Heart right ventricle (tissue), 16 donors: ENCODE data around the gene PLCB3. TPM values are rescaled to one million over a fixed set of nuclear protein-coding genes. Genes with fewer than 3 reads are reported as not detected.
"Not testable (repeated sequence)": the region's sequence is repeated elsewhere in the genome, so short reads cannot be mapped to it uniquely, and the experiment has no call there.

ENCODE experiments used
- ATAC-seq, 8 donors: fragments of 200-7000 bp; cut with Tn5 transposase; one replicate each; pipeline ENCODE4 v1.9.1; 2020; ENCODE audit warnings: mild to moderate bottlenecking in 8 of 8, moderate library complexity in 8 of 8, moderate number of reproducible peaks in 1 of 8
- DNase-seq, 2 donors: peaks; one replicate each; pipeline ENCODE4 v3.0.0-alpha.2; 2020
- H3K27ac ChIP-seq, 10 donors: fragments of 200-600 bp; sonication (generic) in 2 of 10; one replicate each; pipeline versions ENCODE4 v1.5.0 to v1.8.0; 2020 to 2022; ENCODE audit warnings: mild to moderate bottlenecking in 3 of 10
- H3K27me3 ChIP-seq, 7 donors: fragments of 200-600 bp; one replicate each; pipeline ENCODE4 v1.8.0; 2021 to 2022; ENCODE audit warnings: mild to moderate bottlenecking in 2 of 7
- H3K36me3 ChIP-seq, 9 donors: fragments of 200-600 bp; sonication (generic) in 1 of 9; one replicate each; pipeline versions ENCODE4 v1.5.0 to v1.8.0; 2020 to 2022; ENCODE audit warnings: mild to moderate bottlenecking in 2 of 9
- H3K4me1 ChIP-seq, 9 donors: fragments of 200-600 bp; sonication (generic) in 1 of 9; one replicate each; pipeline versions ENCODE4 v1.5.0 to v1.8.0; 2020 to 2022; ENCODE audit warnings: mild to moderate bottlenecking in 4 of 9
- H3K4me3 ChIP-seq, 10 donors: fragments of 200-600 bp; sonication (generic) in 2 of 10; one replicate each; pipeline versions ENCODE4 v1.5.0 to v1.8.0; 2020 to 2022; ENCODE audit warnings: mild to moderate bottlenecking in 7 of 10, moderate library complexity in 2 of 10
- H3K9me3 ChIP-seq, 11 donors: fragments of 200-600 bp in 10 of 11; sonication (generic) in 2 of 11; one replicate each; pipeline versions ENCODE4 v1.5.0 to v1.8.0; 2013 to 2022; ENCODE audit warnings: mild to moderate bottlenecking in 2 of 11, control low read depth in 1 of 11, moderate library complexity in 1 of 11
- WGBS, 2 donors: extraction: QIAGEN DNeasy Blood & Tissue Kit; methylation state at CpG; one replicate each; pipeline ENCODE4 v1.1.7; 2013; ENCODE audit warnings: inconsistent platforms in 1 of 2; 5-methylcytosine and 5-hydroxymethylcytosine counted together
- intact Hi-C, 10 donors: fragments of 100-400 bp; cut with DNase I; formaldehyde crosslinking; loops; one replicate each; pipeline versions ENCODE4 v1.11.1 to v1.14.2; 2022
- polyA plus RNA-seq, 2 donors: library from polyadenylated mRNA; stranded (reverse); fragments of 200-250 nt; gene quantifications; one replicate each; pipeline ENCODE4 v1.2.3, GENCODE V29; 2013
- total RNA-seq, 10 donors: library from RNA; stranded (reverse); fragmentation: NEBNext Ultra II Directional in 3 of 10; extraction: Animal tissue kit (Norgen Biotek cat#: 25700) in 3 of 10; gene quantifications; one replicate each; pipeline versions ENCODE4 v1.2.1 to v1.2.4, GENCODE V29; 2021 to 2023
- TF ChIP-seq, protein P1 (sequence below), 9 donors: fragments of 200-600 bp; sonication (generic) in 2 of 9; IDR thresholded peaks; one replicate each; pipeline versions ENCODE4 v1.5.0 to v1.8.0; 2021 to 2022; ENCODE audit warnings: antibody characterized with exemption in 9 of 9, mild to moderate bottlenecking in 5 of 9, moderate library complexity in 1 of 9
- donor health status: Arrhythmogenic right ventricular cardiomyopathy.
- donor health status: ischemic (EF 13 %, LVEDD 7.1; RV severe dilation, severe dysfunction).
- donor health status: healthy with polysubstance abuse.
- donor health status: DM: no; HTN: yes; CAD: no.
- donor health status: DM: no; HTN: no; CAD: no.
- donor health status: ischemic (EF 25% LVEDD 6.9; RV normal size, moderate dysfunction).
- donor health status: ischemic (EF 25% LVEDD 5.7; RV mildly dilated, moderate dysfunction).
- donor health status: healthy.
- donor health status: DM: yes; HTN: yes; CAD: no.
- donor health status: Ischemic cardiomyopathy.
- donor health status: ischemic (EF 35%, LVEDD 5.7; RV mildly dilated, moderate dysfunction).
- donor health status: nonischemic (EF 11% LVEDD 7.7; RV severe dilation, severe dysfunction).
- donor health status: DM: yes; HTN: yes; CAD: no.
- donor health status: PGD.
- donor health status: ischemic (EF 29% LVEDD 5.4; RV normal size, mild dysfunction).
- donor health status: nonischemic (EF 23%, LVEDD 6.1; RV moderate dilation, normal function).

PLCB3 gene
- total and polyA plus RNA-seq, 12 donors, result 5.8 to 13.3 (median 8.9) TPM

DNA sequence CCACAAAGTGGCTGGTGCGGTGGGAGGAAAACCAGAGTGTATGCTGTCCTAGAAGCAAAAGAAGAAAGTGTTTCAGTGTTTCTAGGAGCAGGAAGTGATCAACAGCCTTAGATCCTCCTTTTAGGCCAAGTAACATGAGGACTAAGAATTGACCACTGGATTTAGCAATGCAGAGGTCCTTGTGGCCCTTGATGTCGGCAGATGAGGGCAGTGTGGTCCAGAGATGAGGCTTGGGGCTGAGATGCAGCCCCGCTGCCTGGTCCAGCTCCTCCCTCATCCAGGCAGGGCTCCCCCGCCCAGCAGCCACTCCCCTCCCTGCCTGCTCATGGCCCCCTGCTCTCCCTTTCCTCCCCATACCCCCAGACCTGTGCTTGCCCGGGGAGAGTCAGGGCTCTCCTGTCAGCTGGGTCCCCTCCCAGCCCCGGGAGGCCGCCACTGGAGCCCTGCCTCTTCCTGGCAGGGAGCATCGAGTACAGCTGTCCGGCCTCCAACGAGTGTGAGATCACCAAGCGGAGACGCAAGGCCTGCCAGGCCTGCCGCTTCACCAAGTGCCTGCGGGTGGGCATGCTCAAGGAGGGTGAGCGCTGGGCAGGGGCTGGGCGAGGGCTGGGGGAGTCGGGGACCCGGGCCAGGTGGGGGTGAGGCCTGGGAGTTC lies 62.3 kb downstream of the PLCB3 start:
- ATAC-seq, result peak in 3 of 8 donors; percentile 0 to 16 (median 10)
- peaks cover 0 to 36% (median 19%) of the 10 kb centered on the region in 9 donors for H3K36me3 ChIP-seq
- TF ChIP-seq, protein P1, sequence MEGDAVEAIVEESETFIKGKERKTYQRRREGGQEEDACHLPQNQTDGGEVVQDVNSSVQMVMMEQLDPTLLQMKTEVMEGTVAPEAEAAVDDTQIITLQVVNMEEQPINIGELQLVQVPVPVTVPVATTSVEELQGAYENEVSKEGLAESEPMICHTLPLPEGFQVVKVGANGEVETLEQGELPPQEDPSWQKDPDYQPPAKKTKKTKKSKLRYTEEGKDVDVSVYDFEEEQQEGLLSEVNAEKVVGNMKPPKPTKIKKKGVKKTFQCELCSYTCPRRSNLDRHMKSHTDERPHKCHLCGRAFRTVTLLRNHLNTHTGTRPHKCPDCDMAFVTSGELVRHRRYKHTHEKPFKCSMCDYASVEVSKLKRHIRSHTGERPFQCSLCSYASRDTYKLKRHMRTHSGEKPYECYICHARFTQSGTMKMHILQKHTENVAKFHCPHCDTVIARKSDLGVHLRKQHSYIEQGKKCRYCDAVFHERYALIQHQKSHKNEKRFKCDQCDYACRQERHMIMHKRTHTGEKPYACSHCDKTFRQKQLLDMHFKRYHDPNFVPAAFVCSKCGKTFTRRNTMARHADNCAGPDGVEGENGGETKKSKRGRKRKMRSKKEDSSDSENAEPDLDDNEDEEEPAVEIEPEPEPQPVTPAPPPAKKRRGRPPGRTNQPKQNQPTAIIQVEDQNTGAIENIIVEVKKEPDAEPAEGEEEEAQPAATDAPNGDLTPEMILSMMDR (IDR thresholded peaks at IDR 0.05), result no peak
- H3K4me1 ChIP-seq, result peaks cover 4 to 52% (median 27%) of the 10 kb centered on the region in 9 donors
- H3K9me3 ChIP-seq, result no peaks in the 10 kb centered on the region
- H3K27ac ChIP-seq, result peak overlapping the region in 8 of 10 donors; percentile 53 to 77 (median 68)
- intact Hi-C loops, result no loop called here
- no peaks in the 10 kb centered on the region for H3K27me3 ChIP-seq
- DNase-seq, result peak; percentile 48 to 66
- peak overlapping the region in 6 of 10 donors; percentile 28 to 42 (median 38) for H3K4me3 ChIP-seq
- WGBS, 2 donors, result 58 to 60% methylated on average over 18 of the region's 18 CpGs

DNA sequence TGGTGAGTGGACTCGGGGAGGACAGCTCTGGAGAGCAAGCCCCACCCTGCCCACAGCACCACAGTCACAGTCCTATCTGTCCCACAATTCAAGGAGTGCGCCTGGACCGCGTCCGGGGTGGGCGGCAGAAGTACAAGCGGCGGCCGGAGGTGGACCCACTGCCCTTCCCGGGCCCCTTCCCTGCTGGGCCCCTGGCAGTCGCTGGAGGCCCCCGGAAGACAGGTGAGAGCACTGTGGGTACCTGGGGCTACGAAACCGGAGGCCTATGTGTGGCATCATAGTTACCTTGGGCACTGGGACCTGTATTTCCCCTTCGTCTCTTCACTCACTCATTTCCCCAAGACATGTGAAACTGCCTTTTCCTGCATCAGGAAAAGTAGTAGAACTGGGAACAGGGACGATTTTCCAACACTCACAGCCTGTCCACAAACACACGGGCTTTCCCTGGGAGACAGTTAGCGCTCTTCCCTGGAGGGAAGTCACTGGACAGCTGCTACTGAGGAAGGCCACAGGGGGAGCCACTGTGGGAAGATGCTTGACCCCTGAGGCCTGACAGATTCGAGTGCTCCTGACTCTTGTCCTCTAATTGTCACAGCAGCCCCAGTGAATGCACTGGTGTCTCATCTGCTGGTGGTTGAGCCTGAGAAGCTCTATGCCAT lies 62.9 kb downstream of the PLCB3 start:
- DNase-seq (no peak), ATAC-seq (no peak)
- Histone ChIP-seq H3K9me3 (no peaks in the 10 kb centered on the region), H3K4me1 (peaks cover 8 to 54% (median 34%) of the 10 kb centered on the region in 9 donors), H3K36me3 (peaks cover 0 to 32% (median 19%) of the 10 kb centered on the region in 9 donors), H3K27ac (peak overlapping the region in 8 of 10 donors; percentile 53 to 77 (median 68)), H3K4me3 (peak overlapping the region in 6 of 10 donors; percentile 28 to 42 (median 38)), H3K27me3 (no peaks in the 10 kb centered on the region)
- 79 to 83% methylated on average over 19 of the region's 19 CpGs for WGBS, 2 donors
- TF ChIP-seq, protein P1 (IDR thresholded peaks at IDR 0.05), result peak in 2 of 9 donors; percentile 7 to 9
- intact Hi-C loops, result no loop called here

DNA sequence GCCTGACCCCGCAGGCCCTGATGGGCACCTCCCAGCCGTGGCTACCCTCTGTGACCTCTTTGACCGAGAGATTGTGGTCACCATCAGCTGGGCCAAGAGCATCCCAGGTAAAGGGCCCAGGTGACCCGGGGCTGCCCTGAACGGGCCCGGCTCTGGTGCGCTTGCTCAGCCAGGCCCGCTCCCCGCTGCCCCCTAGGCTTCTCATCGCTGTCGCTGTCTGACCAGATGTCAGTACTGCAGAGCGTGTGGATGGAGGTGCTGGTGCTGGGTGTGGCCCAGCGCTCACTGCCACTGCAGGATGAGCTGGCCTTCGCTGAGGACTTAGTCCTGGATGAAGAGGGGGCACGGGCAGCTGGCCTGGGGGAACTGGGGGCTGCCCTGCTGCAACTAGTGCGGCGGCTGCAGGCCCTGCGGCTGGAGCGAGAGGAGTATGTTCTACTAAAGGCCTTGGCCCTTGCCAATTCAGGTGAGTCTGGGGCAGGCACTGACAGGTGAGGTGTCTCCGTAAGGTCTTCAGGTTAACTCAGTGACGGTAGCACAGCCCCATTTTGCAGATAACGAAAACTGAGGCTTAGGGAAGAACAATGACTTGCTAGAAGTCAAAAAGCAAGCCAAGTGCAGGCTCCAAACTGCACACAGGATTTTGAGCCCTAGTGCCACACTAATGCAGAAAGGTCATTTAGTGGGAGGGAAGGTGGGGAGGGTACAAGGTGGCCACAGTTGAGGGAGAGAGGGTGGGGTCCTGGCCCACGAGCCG lies 63.7 kb downstream of the PLCB3 start:
- intact Hi-C loops, result loop anchor here in 5 of 10 donors (5.0 kb wide), 2 partner anchors 37 to 42 kb away; partner anchors contain the start of gene RPS6KA4 (in 4 of the 5)
- H3K4me1 ChIP-seq, result peaks cover 8 to 60% (median 38%) of the 10 kb centered on the region in 9 donors

DNA sequence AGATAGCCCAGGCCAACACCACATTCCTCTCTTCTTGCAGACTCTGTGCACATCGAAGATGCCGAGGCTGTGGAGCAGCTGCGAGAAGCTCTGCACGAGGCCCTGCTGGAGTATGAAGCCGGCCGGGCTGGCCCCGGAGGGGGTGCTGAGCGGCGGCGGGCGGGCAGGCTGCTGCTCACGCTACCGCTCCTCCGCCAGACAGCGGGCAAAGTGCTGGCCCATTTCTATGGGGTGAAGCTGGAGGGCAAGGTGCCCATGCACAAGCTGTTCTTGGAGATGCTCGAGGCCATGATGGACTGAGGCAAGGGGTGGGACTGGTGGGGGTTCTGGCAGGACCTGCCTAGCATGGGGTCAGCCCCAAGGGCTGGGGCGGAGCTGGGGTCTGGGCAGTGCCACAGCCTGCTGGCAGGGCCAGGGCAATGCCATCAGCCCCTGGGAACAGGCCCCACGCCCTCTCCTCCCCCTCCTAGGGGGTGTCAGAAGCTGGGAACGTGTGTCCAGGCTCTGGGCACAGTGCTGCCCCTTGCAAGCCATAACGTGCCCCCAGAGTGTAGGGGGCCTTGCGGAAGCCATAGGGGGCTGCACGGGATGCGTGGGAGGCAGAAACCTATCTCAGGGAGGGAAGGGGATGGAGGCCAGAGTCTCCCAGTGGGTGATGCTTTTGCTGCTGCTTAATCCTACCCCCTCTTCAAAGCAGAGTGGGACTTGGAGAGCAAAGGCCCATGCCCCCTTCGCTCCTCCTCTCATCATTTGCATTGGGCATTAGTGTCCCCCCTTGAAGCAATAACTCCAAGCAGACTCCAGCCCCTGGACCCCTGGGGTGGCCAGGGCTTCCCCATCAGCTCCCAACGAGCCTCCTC lies 64.6 kb downstream of the PLCB3 start:
- H3K4me3 ChIP-seq, result peak overlapping the region in 2 of 10 donors; percentile 66 to 80
- not testable (repeated sequence) for DNase-seq, H3K27me3 ChIP-seq, ATAC-seq, H3K9me3 ChIP-seq
- H3K36me3 ChIP-seq, result peaks cover 0 to 42% (median 19%) of the 10 kb centered on the region in 9 donors
- 77 to 82% methylated on average over 25 of the region's 25 CpGs for WGBS, 2 donors
- intact Hi-C loops, result loop anchor here in 5 of 10 donors (5.0 kb wide), 2 partner anchors 36 to 41 kb away; partner anchors contain the start of gene RPS6KA4 (in 4 of the 5)
- peaks cover 8 to 57% (median 38%) of the 10 kb centered on the region in 9 donors for H3K4me1 ChIP-seq
- H3K27ac ChIP-seq, result peak overlapping the region in 3 of 10 donors; percentile 91 to 98 (median 98)

More for the DNA sequence above, 63.7 kb downstream of the PLCB3 start:
- ATAC-seq (no peak), DNase-seq (no peak)
- H3K27ac ChIP-seq, result peak overlapping the region in 5 of 10 donors; percentile 53 to 72 (median 65)
- peaks cover 0 to 35% (median 19%) of the 10 kb centered on the region in 9 donors for H3K36me3 ChIP-seq
- no peaks in the 10 kb centered on the region for H3K27me3 ChIP-seq
- H3K9me3 ChIP-seq, result no peaks in the 10 kb centered on the region
- TF ChIP-seq, protein P1 (IDR thresholded peaks at IDR 0.05), result no peak
- no peak overlapping the region for H3K4me3 ChIP-seq
- WGBS, 2 donors, result 89 to 90% methylated on average over 24 of the region's 24 CpGs
